Anterior cingulate cortex (tissue), 58 donors: ENCODE results near the gene CCDC74B.
"Not testable (repeated sequence)": the region's sequence is repeated elsewhere in the genome, so short reads cannot be mapped to it uniquely, and the experiment has no call there.

ENCODE experiments used
- DNase-seq, 58 donors: peaks; one replicate each; lab custom pipeline; 2025; lab: John Stamatoyannopoulos, UW

The CCDC74B gene

DNA sequence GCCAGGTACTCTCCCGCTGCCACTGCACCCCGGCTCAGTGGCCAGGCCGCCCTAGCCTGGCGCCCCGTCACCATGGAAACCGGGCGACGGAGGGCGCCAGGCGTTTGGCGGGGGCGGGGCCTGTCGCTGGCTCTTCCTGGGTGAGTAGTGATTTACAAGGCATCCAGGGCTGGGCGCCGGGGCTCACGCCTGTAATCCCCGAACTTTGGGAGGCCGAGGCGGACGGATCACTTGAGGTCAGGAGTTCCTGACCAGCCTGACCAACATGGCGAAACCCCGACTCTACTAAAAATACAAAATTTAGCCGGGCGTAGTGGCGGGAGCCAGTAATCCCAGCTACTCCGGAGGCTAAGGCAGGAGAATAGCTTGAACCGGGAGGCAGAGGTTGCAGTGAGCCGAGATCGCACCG, at the start of gene CCDC74B:
TSS of gene CCDC74B (minus strand) at position 107 of the 409 bp plus-strand sequence. CDS start 116 bp downstream, outside the sequence.
- DNase-seq, result peak in 25 of 58 donors; percentile 6 to 46 (median 29)

DNA sequence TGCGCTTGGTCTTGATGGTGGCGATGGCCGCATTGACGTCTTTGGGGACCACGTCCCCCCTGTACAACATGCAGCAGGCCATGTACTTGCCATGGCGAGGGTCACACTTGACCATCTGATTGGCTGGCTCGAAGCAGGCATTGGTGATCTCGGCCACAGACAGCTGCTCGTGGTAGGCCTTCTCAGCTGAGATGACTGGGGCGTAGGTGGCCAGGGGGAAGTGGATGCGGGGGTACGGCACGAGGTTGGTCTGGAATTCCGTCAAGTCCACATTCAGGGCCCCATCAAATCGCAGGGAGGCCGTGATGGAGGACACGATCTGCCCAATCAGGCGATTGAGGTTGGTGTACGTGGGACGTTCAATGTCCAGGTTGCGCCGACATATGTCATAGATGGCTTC, 48.9 kb upstream of the CCDC74B start:
- not testable (repeated sequence) for DNase-seq

DNA sequence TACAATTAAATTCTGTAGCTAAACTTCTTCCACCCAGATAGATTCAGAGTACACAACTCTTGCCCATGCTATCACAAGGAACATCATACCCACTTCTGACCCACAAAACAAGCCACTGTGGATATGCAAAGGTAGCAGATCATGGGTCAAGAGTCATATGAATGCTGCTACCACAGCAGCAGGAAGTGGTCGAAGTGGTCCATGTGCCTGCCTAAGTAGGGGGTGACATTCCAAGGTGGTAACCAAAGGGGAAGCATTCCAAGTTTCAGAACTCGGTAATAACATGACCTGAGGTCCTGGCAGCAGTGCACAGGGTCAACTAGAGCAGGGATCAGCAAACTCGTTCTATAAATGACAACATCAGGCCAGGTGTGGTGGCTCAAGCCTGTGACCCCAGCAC, 47.5 kb upstream of the CCDC74B start:
- not testable (repeated sequence) for DNase-seq

DNA sequence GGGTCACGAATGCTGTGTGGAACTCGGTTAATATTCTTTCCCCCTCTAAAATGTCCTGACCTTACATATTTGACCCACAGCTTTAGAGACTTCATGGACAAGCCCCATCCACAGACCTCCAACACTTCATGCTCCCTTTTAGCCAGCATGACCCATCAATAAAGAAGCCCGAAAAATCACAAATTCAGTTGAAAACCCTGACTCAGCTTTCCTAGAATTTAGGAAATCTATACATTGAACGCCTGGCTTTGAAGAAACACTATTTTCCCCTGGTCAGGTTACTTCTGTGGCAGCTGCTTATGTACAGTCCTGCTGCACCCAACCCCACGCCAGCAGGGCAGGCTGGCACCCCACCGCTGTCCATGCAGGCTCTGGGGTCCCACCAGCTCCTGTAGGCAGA, 46.4 kb upstream of the CCDC74B start:
- not testable (repeated sequence) for DNase-seq

DNA sequence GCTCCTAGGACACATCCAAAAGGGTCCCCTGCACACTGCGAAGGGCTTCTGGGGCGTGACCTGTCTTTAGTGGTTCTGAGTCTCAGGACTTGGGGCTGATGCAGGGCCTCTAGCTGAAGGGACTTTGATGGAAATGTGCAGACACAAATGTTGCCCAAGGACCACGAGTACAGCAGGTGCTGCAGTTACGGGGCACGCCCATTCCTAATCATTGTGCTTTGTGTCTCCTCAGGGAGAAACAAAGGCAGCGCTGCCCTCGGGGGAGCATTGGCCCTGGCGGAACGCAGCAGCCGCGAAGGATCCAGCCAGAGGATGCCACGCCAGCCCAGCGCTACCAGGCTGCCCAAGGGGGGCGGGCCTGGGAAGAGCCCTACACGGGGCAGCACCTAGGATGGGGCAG, 45.3 kb upstream of the CCDC74B start:
- no peak for DNase-seq

DNA sequence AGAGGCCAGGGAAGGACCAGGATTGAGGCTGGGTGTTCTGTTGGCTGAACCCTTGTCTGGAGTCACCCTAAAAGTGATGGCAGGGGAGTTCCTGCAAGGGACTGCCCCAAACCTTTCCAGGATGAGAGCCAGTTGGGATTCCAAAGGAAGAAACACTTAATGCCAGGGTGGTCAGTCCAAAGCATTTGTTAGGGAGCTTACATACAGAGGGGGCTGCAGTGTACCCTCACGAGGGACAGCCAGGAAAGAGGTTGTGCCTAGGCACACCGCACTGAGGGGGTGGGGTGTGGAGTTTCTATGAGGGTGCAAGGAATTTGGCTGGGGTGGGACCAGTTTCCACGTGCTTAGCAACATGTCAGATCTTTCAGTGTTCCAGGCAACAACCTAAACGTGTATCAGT, 44.0 kb upstream of the CCDC74B start:
- not testable (repeated sequence) for DNase-seq

DNA sequence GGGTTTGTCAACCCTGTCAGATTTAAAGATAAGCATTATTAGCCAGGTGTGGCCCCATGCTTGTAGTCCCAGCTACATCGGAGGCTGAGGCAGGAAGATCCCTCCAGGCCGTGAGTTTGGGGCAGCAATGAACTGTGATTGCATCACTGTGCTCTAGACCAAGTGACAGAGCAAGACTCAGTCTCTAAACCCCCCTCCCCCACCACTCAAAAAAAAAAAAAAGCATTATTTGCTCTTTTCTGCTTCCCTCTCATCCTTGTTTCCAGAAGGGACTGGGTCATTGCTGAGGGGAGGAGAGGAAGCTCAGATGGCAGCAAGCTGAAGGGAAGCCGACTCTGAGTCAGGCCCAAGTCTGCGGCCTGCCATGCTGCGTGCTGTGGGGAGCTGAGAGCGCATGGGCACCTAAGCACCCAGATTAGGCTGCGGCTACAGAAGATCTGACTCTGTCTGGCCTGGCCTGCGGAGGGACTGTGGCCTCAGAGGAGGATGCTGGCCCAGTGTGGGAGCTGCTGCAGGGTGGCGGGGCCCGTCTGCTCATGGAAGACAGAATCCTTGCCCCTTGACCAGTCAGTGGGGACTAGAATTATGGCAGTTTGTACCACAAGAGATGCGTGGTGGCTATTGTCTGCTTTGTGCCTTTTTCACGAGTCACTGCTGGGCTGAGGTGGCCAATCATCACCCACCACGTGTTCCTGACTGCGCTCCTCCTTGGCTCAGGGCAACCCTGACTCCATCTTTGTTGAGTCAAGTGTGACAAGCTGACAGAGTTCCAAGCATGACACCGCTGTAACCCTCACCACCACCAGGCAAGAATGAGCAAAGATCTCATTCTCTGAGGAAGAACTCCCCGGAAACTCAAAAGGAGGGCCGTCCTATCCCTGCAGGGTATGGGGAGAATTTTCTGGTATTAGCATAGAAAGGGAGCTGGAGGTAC, 43.2 kb upstream of the CCDC74B start:
- DNase-seq, result not testable (repeated sequence)

DNA sequence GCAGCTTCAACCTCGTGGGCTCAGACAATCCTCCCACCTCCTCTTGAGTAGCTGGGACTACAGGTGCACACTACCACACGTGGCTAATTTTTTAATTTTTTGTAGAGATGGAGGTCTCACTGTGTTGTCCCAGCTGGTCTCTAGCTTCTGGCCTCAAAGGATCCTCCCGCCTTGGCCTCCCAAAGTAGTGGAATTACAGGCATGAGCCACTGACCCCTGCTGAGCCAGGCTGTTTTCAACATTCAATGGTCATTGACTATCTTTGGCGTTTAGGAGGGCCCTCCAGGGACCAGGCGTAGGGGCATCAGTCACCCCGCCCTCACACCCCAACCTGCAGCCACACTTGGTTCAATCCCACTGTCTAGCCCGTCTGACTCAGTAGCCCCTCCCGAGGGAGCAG, 42.4 kb upstream of the CCDC74B start:
- DNase-seq, result no peak

DNA sequence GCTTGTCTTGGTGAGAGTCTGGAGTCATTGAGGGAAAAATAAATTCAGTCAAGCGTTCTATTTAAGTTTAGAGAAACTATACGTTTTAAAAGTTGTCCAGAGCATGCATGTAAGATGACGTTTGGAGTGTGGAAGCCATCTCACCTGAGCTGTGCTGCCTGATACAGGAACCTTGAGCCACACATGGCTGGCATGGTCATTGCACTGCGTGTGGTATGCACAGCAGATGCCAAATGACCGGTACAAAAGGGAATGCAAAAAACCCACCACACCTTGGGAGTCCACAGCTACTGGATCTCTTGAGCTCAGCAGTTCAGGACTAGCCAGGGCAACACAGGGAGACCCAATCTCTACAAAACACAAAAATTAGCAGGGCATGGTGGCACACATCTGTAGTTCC, 41.5 kb upstream of the CCDC74B start:
- DNase-seq, result no peak

DNA sequence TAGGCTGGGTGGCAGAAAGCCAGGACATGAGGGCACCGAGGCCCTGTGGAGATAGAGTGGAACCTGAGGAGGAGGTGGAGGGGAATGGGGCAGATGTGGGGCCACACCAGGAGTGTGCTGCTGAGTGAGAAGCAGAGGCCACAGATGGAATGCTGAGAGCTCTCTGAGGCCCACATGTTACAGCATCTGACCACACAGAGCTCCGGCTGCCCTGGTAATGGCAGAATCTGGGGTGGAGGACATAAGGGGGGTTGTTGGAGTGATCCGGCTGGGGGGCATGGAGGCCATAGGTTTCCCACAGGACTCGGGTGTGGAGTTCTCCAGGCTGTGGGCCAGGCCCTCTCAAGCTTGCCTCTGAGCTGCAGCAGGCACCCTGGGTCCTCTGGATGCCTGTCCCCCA, 41.0 kb upstream of the CCDC74B start:
- DNase-seq, result no peak

DNA sequence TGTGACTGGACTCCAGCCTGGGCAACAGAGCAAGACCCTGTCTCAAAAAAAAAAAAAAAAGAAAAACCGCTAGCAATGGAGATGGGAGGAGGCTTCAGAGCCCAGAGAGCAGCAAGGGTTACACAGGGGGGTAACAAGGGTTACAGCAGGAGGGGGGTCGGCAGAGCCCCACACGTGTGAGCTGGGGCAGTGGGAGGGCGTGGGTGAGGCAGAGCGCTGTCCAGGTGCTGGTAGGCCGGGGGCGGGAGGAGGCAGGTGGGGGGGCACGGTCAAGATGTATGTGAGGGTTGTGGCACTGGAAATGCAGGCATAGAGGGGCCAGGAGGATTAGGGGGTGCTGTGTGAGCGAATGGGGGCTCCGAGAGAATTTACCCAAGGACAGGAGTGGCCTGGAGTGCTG, 40.5 kb upstream of the CCDC74B start:
- no peak for DNase-seq

DNA sequence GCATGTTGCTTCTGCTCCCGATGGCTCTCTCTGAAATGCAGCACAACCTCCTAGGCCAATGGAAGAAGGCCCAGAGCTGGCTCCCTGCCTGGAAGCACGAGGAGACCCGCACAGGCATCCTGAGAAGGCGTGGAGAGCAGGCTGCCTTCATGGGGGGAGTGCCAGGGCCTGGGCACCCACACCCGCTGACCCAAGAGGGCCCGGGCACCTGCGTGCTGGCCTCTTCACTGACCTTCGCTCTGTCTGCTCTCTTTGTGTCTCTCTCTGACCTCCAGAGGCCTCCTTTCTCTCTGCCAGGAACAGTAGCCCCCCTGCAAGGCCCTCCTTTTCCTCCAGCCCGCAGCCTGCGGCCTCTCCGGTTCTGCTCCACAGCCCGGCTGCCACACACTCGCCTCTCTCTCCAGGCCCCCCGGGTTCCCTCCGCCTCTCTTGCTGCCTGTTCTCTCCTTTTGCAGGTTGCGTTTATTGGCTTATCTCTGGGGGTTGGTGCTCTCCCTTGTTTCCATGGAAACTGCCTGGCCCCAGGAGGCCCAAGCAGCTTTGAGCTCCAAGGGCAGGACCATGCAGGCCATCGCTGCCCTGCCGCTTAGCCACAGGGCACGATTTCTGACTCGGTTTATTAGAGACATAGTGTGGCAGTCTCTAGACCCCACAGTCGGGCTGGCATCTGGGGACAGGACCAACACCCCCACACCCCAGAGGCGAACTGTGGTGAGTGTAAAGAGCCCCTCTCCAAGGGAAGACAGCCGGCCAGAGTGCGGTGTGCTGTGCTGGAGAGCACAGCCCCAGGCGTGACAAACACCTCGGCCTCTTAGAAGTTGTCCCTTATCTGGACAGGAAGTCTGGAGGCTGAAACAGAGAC, 38.8 kb upstream of the CCDC74B start:
- DNase-seq, result peak in 42 of 58 donors; percentile 6 to 56 (median 28)

DNA sequence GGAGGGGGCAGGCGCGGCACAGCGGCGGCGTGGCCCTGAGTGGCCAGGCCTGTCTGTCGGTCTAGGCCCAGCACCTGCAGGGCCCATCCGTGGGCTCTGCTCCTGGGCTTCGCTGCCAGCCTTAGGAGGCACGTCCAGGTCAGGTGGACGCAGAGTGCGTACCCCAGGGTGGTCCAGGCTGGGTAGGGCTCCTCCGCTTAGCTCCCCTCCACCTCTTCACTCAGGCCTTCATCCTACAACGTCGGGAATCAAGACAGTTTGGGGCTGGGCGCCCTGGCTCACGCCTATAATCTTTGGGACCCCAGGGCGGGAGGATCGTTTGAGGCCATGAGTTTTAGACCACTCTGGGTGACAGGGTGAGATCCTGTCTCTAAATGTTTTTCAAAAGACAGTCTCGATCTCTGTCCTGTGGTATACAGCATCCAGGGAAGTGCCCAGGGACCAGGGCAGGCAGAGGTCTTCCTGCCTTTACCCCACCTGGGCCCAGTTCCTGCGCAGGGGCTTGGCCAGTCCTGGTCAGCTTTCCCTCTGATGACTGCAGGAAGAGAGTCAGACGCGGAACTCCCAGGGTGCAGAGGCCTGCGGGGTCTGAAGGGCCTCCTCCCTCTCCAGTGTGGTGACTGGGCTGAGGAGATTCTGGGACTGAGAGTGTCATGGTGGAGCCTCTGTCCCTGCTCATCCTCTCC, 38.1 kb upstream of the CCDC74B start:
- peak in 6 of 58 donors; percentile 16 to 47 (median 36) for DNase-seq

DNA sequence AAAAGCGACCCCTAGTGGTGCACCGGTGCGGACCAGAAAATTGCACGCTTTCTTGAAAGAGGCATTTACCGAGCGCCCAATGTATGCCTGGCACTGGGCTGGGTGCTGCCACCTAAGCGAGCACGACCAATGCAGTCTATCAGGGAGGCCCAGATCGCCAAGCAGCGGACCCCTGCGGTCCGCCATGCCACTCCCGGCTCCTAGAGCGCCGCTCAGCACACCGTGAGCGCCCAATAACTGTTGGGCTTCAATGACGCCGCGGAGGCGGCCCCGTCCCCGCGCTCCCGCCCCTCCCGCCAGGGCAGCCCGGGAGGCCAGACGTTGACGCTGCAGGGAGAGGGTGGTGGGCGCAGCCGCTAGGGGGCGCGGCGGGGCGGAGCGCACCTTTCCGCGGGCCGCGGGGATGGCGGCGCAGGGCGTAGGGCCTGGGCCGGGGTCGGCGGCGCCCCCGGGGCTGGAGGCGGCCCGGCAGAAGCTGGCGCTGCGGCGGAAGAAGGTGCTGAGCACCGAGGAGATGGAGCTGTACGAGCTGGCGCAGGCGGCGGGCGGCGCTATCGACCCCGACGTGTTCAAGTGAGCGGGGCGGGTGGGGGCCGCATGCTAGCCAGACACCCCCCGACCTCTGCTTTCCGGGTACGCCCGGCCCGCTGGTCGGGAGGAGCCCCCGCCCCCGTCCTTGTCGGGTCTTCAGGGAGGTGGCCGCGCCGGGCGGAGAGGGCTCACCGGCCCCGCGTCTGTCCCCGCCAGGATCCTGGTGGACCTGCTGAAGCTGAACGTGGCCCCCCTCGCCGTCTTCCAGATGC, 37.2 kb upstream of the CCDC74B start, which contains the start of gene MZT2B:
TSS of gene MZT2B (plus strand) at position 383 of the 803 bp plus-strand sequence. CDS start at position 404, 21 bp downstream.
- peak in 57 of 58 donors; percentile 55 to 94 (median 84) for DNase-seq

DNA sequence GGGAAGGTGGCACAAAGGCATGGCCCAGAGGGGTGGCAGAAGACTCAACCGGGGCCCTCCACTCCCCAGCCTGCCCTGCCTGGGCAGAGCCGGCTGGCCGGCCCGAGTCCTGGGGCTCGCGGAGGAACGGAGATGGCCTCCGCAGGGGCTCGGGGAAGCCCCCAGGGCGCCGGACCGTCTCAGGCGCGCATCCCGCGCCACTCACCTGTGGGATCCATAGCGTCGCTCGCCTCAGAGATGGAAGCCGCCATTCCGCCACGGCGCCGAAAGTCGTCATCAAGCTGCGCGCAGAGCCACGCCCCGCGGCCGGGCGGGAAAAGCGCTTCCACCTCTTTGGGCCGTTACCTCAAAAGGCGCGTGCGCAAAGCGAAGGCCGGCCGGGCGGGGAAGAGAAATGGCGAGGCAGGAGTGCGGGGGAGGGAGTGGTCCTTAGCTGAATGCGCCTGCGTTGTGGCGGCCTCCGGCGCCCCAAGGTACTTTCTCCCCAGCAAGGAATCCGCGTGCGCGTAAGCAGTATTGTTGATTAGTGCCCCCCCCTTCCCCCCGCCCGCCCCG, 36.5 kb upstream of the CCDC74B start, which contains the start of gene SMPD4:
TSS of gene SMPD4 (minus strand) at position 278 of the 555 bp plus-strand sequence. CDS start 5,010 bp downstream, outside the sequence.
- DNase-seq, result peak; percentile 52 to 99 (median 94)

DNA sequence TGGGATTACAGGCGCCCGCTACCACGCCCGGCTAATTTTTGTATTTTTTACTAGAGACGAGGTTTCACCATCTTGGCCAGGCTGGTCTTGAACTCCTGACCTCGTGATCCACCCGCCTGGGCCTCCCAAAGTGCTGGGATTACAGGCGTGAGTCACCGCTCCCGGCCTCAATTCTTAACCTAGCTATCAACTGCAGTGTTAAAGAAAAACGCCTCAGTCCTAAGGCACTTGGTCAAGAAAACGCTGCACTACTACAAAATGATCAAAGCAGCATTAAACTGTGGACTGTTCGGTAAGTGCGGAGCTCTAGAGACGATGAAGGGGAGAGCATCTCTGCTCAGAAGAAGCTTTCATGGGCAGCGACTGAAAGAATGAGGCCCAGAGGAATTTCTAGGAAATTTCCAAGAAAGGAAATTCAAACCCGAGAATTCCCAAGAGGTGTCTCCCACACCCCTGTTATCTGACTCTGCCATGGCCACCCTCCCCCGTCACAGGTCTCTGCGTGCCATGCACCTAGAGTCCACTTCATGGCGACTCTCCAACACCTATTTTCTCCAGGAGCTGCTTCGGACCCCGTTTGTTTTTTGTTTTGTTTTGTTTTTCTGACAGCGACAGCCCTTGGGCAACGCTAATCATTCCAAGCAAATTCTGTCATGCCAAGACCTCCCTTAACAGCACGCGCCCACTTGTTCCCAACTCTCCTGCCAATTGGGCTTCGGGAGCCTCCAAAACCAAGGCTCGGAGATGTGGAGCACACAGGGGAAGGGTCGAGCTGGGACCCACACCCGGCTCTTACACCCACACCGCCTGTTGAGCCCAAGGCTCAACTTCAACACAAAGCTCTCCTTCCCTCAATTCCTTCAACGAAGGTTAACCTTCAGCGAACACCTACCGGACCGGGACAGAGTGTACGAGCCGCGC, 35.8 kb upstream of the CCDC74B start:
- not testable (repeated sequence) for DNase-seq

DNA sequence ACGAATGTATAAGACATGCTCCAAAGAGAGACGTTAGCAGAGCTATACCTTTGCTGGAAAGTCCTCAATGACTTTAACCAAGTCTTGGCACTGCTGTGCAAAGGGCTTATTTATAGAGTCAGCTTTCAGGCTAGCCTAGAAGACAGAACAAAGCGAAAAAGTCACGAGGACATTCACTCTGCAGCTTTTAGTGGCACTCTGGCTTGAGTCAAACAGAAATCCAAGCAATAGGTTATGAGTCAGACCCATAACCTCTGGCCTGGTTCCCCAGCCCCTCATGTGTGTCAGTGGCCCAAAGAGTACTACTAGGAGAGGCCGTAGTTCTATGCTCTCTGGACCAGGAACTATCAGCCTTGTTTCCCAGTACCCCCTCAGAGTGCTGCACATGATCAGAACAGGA, 30.0 kb upstream of the CCDC74B start:
- DNase-seq, result not testable (repeated sequence)

DNA sequence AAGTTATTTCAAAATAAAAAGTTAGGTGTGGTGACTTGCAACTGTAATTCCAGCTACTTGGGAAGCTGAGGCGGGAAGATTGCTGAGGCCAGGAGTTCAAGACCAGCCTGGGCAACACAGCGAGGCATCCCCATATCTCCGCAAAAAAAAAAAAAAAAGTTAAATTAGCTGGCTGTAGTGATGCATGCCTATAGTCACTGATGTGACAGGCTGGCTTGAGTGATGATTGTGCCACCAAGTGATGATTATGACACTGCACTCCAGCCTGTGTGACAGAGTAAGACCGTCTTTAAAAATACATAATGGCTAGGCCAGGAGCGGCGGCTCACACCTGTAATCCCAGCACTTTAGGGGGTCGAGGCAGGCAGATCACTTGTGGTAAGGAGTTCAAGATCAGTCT, 25.0 kb upstream of the CCDC74B start:
- no peak for DNase-seq
